ENCODE results near the gene LTBP1. TPM values are rescaled to one million over a fixed set of nuclear protein-coding genes. Genes with fewer than 3 reads are reported as not detected.

The LTBP1 gene
- total RNA-seq, 1 donor from 2014 or later: 102 TPM

GRCh38 chr2:33392366-33392765 lies 445.6 kb downstream of the LTBP1 start:
- H3K27ac Mint-ChIP-seq (ENCODE audit: unreplicated experiment): no peak overlapping the region
- peaks cover 11% of the 10 kb centered on the region for H3K36me3 Mint-ChIP-seq (ENCODE audit: unreplicated experiment)
- H3K4me1 Mint-ChIP-seq (ENCODE audit: unreplicated experiment): peaks cover 5% of the 10 kb centered on the region
- peaks cover 6% of the 10 kb centered on the region for H3K9me3 Mint-ChIP-seq (ENCODE audit: unreplicated experiment)
- no peak overlapping the region for H3K4me3 Mint-ChIP-seq (ENCODE audit: unreplicated experiment)
- TF ChIP-seq CTCF (IDR thresholded peaks at IDR 0.05): no peak
- H3K27me3 Mint-ChIP-seq (ENCODE audit: unreplicated experiment): no peaks in the 10 kb centered on the region
- no peak for DNase-seq (ENCODE audit: extremely low spot score, unreplicated experiment)

GRCh38 chr2:33395034-33395433 lies 448.3 kb downstream of the LTBP1 start:
- Mint-ChIP-seq H3K36me3 (ENCODE audit: unreplicated experiment) (peaks cover 15% of the 10 kb centered on the region), H3K4me3 (ENCODE audit: unreplicated experiment) (no peak overlapping the region), H3K27me3 (ENCODE audit: unreplicated experiment) (no peaks in the 10 kb centered on the region), H3K9me3 (ENCODE audit: unreplicated experiment) (peaks cover 6% of the 10 kb centered on the region), H3K4me1 (ENCODE audit: unreplicated experiment) (peaks cover 5% of the 10 kb centered on the region), H3K27ac (ENCODE audit: unreplicated experiment) (no peak overlapping the region)
- DNase-seq (ENCODE audit: extremely low spot score, unreplicated experiment): no peak
- no peak for TF ChIP-seq CTCF (IDR thresholded peaks at IDR 0.05)

GRCh38 chr2:33395655-33396249 lies 449.0 kb downstream of the LTBP1 start:
- Mint-ChIP-seq H3K27ac (ENCODE audit: unreplicated experiment) (no peak overlapping the region), H3K27me3 (ENCODE audit: unreplicated experiment) (no peaks in the 10 kb centered on the region), H3K4me3 (ENCODE audit: unreplicated experiment) (no peak overlapping the region), H3K9me3 (ENCODE audit: unreplicated experiment) (peaks cover 6% of the 10 kb centered on the region), H3K4me1 (ENCODE audit: unreplicated experiment) (peaks cover 5% of the 10 kb centered on the region), H3K36me3 (ENCODE audit: unreplicated experiment) (peaks cover 13% of the 10 kb centered on the region)
- TF ChIP-seq CTCF (IDR thresholded peaks at IDR 0.05): peak; percentile 63
- no peak for DNase-seq (ENCODE audit: extremely low spot score, unreplicated experiment)

- Mint-ChIP-seq H3K36me3 (ENCODE audit: unreplicated experiment) (peaks cover 9% of the 10 kb centered on the region), H3K9me3 (ENCODE audit: unreplicated experiment) (peaks cover 12% of the 10 kb centered on the region), H3K27ac (ENCODE audit: unreplicated experiment) (no peak overlapping the region), H3K4me3 (ENCODE audit: unreplicated experiment) (no peak overlapping the region), H3K27me3 (ENCODE audit: unreplicated experiment) (no peaks in the 10 kb centered on the region), H3K4me1 (ENCODE audit: unreplicated experiment) (peaks cover 10% of the 10 kb centered on the region)
- no peak for TF ChIP-seq CTCF (IDR thresholded peaks at IDR 0.05)
- no peak for DNase-seq (ENCODE audit: extremely low spot score, unreplicated experiment)
Observed at GRCh38 chr2:33404321-33404720, 457.6 kb downstream of the LTBP1 start.

GRCh38 chr2:33406622-33407021 lies 459.9 kb downstream of the LTBP1 start:
- Mint-ChIP-seq H3K27ac (ENCODE audit: unreplicated experiment) (no peak overlapping the region), H3K4me1 (ENCODE audit: unreplicated experiment) (peaks cover 12% of the 10 kb centered on the region), H3K36me3 (ENCODE audit: unreplicated experiment) (peaks cover 9% of the 10 kb centered on the region), H3K9me3 (ENCODE audit: unreplicated experiment) (peaks cover 12% of the 10 kb centered on the region), H3K4me3 (ENCODE audit: unreplicated experiment) (no peak overlapping the region), H3K27me3 (ENCODE audit: unreplicated experiment) (no peaks in the 10 kb centered on the region)
- no peak for DNase-seq (ENCODE audit: extremely low spot score, unreplicated experiment)
- no peak for TF ChIP-seq CTCF (IDR thresholded peaks at IDR 0.05)

Measured in osteocyte (in vitro differentiated cells).